H54 (cell line): ENCODE data around the gene JAK3.
A peak's percentile ranks its signal among the peaks of the same experiment; 100 is the strongest.

ENCODE experiments used
- DNase-seq: peaks from one replicate; pipeline ENCODE4 v3.0.0; 2011; ENCODE audit warnings: low spot score, mixed read lengths; ENCODE audit not compliant: insufficient read length
- FAIRE-seq: peaks from 3 replicates; lab custom pipeline; 2011; peaks lifted over from hg19 to GRCh38; lab: Jason Lieb, UNC
- POLR2A ChIP-seq: IDR thresholded peaks from 2 replicates; pipeline ENCODE4 v1.6.1; 2011; ENCODE audit warnings: low read depth, mild to moderate bottlenecking, low read length

The JAK3 gene

DNA sequence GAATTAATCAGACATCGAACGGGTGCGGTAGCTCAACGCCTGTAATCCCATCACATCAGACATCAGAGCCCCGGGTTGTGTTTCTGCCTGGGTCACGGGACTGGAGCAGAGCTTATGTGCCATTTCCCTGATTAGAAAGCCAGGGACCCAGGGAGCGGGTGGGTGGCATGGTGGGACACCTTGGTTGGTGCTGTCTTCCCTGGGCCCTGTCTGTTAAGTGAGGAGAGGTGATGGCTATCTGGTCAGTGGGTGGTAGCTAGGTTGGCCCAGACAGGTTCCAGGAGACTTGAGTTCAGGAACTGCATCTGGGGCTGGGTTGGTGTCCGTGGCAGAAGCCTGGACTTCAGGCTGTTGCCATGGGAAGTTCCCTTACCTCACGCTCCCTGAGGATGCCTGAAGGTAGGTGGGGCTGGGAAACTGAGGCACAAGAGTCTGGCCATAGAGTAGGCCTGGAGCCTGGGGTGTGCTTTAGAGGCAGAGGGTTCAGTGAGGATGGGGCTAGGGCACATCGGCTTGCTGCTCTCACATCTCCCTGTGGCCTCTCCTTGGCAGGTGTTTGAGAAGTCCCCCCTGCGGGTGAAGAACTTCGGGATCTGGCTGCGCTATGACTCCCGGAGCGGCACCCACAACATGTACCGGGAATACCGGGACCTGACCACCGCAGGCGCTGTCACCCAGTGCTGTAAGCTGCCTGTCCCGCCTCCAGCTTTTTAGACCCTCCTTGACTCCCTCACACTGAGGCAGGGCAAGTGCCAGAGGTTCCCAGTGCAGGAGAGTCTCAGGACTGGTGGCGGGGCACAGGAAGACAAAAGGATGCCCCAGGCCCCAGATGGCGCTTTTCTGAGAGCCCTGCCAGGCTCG, 14.0 kb upstream of the JAK3 start:
- no peak for FAIRE-seq
- no peak for DNase-seq
- TF ChIP-seq POLR2A = no peak

DNA sequence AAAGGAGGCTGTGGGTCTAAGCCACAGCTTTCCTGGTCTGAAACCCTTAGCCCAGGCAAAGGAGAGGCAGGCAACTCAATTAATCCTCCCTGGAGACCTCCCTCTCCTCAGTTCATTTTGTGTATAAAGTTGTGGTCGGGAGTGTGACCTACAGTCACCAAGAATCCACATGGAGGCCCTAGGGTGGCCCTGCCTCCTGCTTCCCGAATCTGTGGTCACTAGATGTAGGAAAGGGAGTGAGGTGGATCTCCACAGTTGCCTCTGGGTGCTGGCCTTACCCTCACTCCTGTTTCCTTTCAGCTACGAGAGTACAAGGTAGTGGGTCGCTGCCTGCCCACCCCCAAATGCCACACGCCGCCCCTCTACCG, 13.2 kb upstream of the JAK3 start:
- FAIRE-seq (no peak), DNase-seq (no peak)
- TF ChIP-seq POLR2A = no peak

DNA sequence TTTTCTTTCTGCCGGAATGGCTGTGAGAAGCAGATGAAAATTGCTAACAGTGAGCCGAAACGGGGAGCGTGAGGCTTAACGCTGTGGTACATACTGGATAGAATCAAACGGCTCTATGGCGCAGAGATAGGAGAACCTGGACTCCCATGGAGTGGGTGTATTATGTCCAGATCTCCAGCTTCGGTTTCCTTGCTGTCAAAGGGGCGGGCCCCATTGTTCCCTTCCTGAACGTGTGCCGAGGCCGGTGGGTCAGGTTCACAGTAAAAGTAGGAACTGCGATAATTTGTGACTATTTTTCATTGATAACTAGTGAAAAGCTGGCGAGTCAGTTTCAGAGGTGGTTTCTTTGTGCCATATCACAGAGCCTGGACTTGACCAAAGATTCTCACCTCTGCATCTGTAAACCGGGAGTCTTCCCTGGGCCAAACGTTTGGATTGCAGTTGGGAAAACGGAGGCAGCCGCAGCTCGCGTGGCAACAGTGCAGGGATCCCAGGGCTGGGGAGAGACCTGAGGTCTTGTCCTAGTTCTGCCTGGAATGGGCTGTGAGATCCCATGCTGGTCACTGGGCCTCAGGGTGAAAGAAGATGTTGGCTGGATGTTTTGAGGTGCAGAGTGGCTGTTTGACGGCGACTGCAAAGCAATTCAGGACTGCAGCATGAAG, 12.7 kb upstream of the JAK3 start:
- TF ChIP-seq POLR2A = no peak
- DNase-seq (no peak), FAIRE-seq (no peak)

GRCh38 chr19:17859533-17860330, 11.9 kb upstream of the JAK3 start, which contains the start of gene RPL18A:
Gene RPL18A, plus strand, starts transcription at chr19:17859910. Its CDS starts 47 bp downstream, at chr19:17859957.
- peak; percentile 85 for TF ChIP-seq POLR2A
- DNase-seq = peak; percentile 96
- FAIRE-seq = peak; percentile 75

GRCh38 chr19:17855280-17856152, 7.7 kb upstream of the JAK3 start:
- TF ChIP-seq POLR2A = no peak
- DNase-seq (peak; percentile 76), FAIRE-seq (peak; percentile 75)

DNA sequence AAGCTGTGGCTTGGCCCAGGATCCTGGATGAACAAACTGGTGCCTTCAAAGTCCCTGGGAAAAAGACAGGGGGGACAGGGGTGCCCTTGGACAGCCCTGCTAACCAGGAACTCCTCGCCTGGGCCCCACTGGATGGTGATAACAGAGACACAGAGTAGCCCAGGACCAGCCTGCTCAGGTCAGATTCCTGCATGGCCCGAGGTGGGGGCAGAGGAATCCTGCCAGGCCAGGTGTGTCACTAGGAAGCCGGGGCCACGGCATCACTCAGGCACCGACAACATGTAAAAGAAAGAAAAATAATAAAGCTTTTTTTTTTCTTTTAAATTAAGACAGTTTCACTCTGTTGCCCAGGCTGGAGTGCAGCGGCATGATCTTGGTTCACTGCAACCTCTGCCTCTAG, 6.3 kb upstream of the JAK3 start:
- FAIRE-seq (no peak), DNase-seq (no peak)
- no peak for TF ChIP-seq POLR2A

DNA sequence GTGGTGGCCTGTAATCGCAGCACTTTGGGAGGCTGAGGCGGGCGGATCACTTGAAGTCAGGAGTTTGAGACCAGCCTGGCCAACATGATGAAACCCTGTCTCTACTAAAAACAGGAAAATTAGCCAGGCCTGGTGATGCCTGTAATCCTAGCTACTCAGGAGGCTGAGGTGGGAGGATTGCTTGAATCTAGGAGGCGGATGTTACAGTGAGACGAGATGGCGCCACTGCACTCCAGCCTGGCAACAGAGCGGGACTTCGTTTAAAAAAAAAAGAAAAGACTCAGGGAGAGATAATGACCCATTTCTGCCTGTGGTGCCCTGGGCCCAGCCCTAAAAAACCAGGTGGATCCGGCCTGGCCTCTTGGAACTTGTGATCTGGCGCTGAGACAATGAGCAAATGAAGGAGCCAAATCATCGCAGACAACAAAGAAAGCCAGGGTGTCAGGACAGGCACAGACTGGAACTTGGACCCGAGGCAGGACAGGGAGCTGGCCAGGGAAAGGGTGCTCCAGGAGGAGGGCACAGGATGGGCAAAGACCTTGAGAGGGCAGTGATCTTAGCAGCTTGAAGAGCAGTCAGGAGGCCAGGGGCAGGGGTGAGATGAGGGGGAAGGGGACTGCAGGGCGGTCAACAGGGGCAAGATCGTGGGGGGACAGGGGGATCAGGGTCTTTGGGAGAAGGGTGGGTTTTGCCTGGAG, 962 bp upstream of the JAK3 start:
- no peak for TF ChIP-seq POLR2A
- FAIRE-seq (no peak), DNase-seq (no peak)

- DNase-seq (no peak), FAIRE-seq (no peak)
- TF ChIP-seq POLR2A = no peak
Measured at GRCh38 chr19:17846146-17846545, 1.6 kb downstream of the JAK3 start.

GRCh38 chr19:17843908-17844490, 3.8 kb downstream of the JAK3 start:
- DNase-seq = no peak
- no peak for TF ChIP-seq POLR2A
- no peak for FAIRE-seq

- DNase-seq (no peak), FAIRE-seq (no peak)
- no peak for TF ChIP-seq POLR2A
Measured at GRCh38 chr19:17843292-17843827, 4.4 kb downstream of the JAK3 start.

DNA sequence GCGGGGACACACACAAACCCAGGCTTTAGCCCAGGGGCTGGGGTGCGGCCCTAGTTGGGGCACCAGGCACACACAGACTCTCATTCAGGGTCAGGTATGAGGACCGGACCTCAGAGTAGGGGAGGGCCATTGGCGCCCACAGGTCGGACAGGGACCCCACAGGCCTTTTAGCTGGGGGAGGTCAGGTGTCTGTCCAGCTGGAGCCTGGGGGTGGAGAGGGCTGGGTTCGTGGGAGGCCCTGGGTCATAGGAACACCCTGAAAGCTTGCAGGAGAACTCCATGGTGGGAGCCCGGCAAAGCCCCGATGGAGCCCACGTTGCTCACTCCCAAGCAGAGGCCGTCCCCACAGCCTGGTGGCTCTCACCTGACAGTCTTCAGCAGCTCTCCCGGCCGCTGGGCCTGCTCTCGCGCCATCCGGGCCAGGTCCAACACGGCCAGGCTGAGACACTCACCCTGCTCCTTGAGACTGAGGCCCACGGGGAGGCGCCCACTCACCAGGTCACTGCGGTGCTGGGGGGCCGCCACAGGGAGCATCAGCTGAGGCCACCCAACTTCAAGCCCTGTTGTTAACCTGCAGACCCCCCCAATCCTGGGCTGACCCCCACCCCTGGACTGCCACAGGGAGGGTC, 5.0 kb downstream of the JAK3 start:
- FAIRE-seq = no peak
- TF ChIP-seq POLR2A = no peak
- DNase-seq = no peak
